NAMALWA (cell line): ENCODE results near the gene DNAJC12.
"Not testable (repeated sequence)": the region's sequence is repeated elsewhere in the genome, so short reads cannot be mapped to it uniquely, and the experiment has no call there.

ENCODE experiments used
- DNase-seq: peaks from one replicate; pipeline ENCODE4 v3.0.0-alpha.2; 2015; ENCODE audit warnings: low spot score

Gene DNAJC12

GRCh38 chr10:67762567-67762966 lies 75.4 kb downstream of the DNAJC12 start:
- not testable (repeated sequence) for DNase-seq

- no peak for DNase-seq
These were observed 77.7 kb downstream of the DNAJC12 start for GRCh38 chr10:67760272-67760671.
